Stimulated activated CD8-positive, alpha-beta memory T cell treated with anti-CD3 and anti-CD28 coated beads, Interleukin-15, amount 100 ng/mL, for 48 hours (primary cell): ENCODE results near the gene CBLN3.

Experiments
- DNase-seq, 2 donors: peaks; one replicate each; pipeline ENCODE4 v3.0.0-alpha.2; 2020; ENCODE audit warnings: low read depth in 2 of 2

Gene CBLN3

GRCh38 chr14:24439257-24439656 is 9.8 kb upstream of the CBLN3 start:
- DNase-seq: no peak

GRCh38 chr14:24438223-24439097 is 9.0 kb upstream of the CBLN3 start:
- DNase-seq: no peak

GRCh38 chr14:24437736-24438067 is 8.2 kb upstream of the CBLN3 start:
- DNase-seq: no peak

- no peak for DNase-seq
Measured at GRCh38 chr14:24437020-24437735, 7.7 kb upstream of the CBLN3 start.

- DNase-seq: no peak
Measured at GRCh38 chr14:24436355-24437019, 7.0 kb upstream of the CBLN3 start.

- no peak for DNase-seq
Measured at GRCh38 chr14:24435998-24436354, 6.5 kb upstream of the CBLN3 start.

GRCh38 chr14:24435192-24435810 is 5.8 kb upstream of the CBLN3 start:
- no peak for DNase-seq

GRCh38 chr14:24434676-24435075 is 5.2 kb upstream of the CBLN3 start:
- no peak for DNase-seq

GRCh38 chr14:24434036-24434435 is 4.6 kb upstream of the CBLN3 start:
- no peak for DNase-seq

GRCh38 chr14:24432259-24433131 is 3.0 kb upstream of the CBLN3 start:
- DNase-seq: no peak

GRCh38 chr14:24431569-24432258 is 2.2 kb upstream of the CBLN3 start:
- DNase-seq: peak; percentile 81 to 83

GRCh38 chr14:24430682-24431568 is 1.5 kb upstream of the CBLN3 start:
- DNase-seq: peak; percentile 36 to 61

- peak; percentile 50 to 58 for DNase-seq
Measured at GRCh38 chr14:24430143-24430681, 744 bp upstream of the CBLN3 start.

- no peak for DNase-seq
Measured at GRCh38 chr14:24428628-24429394, 657 bp downstream of the CBLN3 start.

GRCh38 chr14:24427537-24428508 is 1.6 kb downstream of the CBLN3 start:
- DNase-seq: no peak

- no peak for DNase-seq
Measured at GRCh38 chr14:24426912-24427536, 2.4 kb downstream of the CBLN3 start.
